Mesodermal cell (in vitro differentiated cells): ENCODE data around the gene MEI1.
A peak's percentile ranks its signal among the peaks of the same experiment; 100 is the strongest.

Source experiments
- H3K27ac ChIP-seq: 2 replicates; pipeline ENCODE4 v1.7.0; 2013; ENCODE audit warnings: mild to moderate bottlenecking, low read depth, low read length, moderate library complexity; ENCODE audit not compliant: severe bottlenecking
- H3K36me3 ChIP-seq: 2 replicates; pipeline ENCODE4 v1.7.1; 2013; ENCODE audit warnings: mild to moderate bottlenecking, low read length, moderate library complexity; ENCODE audit not compliant: control insufficient read depth, insufficient read depth
- H3K4me1 ChIP-seq: one replicate; pipeline ENCODE4 v1.7.1; 2013; ENCODE audit warnings: mild to moderate bottlenecking, low read length; ENCODE audit not compliant: insufficient read depth, control insufficient read depth, poor library complexity, severe bottlenecking
- H3K4me3 ChIP-seq: 2 replicates; pipeline ENCODE4 v1.7.0; 2013; ENCODE audit warnings: low read length, control low read depth, mild to moderate bottlenecking; ENCODE audit not compliant: insufficient read depth, poor library complexity, severe bottlenecking; ENCODE audit errors: extremely low read depth
- H3K9me3 ChIP-seq: 2 replicates; pipeline ENCODE4 v1.7.1; 2013; ENCODE audit warnings: mild to moderate bottlenecking, low read length, moderate library complexity; ENCODE audit not compliant: control insufficient read depth
- WGBS, 2 experiments: methylation state at CpG; one replicate each; pipeline ENCODE4 v1.1.5; 2013; ENCODE audit warnings: missing lambda C conversion rate in 2 of 2; ENCODE audit not compliant: insufficient coverage in 2 of 2; 5-methylcytosine and 5-hydroxymethylcytosine counted together

The MEI1 gene

GRCh38 chr22:41820447-41820846 lies 121.1 kb downstream of the MEI1 start:
- WGBS, 2 experiments, result 94 to 95% methylated on average over 4 to 5 of the region's 5 CpGs

DNA sequence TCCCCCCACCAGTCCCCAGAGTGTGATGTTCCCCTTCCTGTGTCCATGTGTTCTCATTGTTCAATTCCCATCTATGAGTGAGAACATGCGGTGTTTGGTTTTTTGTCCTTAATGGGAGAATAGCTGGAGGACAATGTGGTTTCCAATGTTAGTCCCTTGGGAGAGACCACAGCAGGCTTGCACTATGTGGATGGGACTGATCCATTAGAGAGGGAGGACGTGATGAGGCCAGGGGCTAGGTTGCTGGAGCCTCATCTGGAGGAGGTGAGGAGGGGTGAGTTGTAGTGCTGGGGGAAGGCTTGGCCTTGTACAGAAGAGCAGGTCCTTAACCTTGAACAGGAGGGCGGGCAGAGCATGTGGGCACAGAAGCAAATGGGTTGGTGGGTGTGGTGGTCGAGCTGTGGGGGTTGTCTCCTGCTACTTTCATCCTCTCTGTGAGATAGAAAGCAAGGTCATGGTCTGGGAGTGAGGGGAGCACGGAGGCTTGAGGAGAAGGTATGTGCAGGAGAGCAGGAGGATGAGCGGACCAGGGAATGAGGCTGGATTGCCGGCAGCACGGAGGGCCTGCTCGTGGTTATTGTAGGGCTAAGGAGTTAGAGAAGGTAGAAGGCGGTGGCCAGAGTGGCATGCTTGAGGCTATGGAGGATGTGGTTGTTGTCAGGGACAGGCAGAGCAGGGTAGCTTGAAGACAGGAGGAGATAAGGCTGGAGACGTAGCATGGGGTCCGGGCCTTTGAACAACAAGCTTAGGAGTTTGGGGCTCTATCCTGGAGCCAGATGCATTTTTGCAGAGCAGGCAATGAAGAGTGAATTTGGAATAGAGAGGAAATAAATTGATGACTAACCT lies 122.4 kb downstream of the MEI1 start:
- H3K9me3 ChIP-seq, result no peaks in the 10 kb centered on the region
- H3K4me1 ChIP-seq, result peaks cover 20% of the 10 kb centered on the region
- H3K4me3 ChIP-seq, result no peak overlapping the region
- H3K36me3 ChIP-seq, result no peaks in the 10 kb centered on the region
- WGBS, 2 experiments, result 92 to 95% methylated on average over 10 to 12 of the region's 12 CpGs
- H3K27ac ChIP-seq, result no peak overlapping the region

More at GRCh38 chr22:41820447-41820846, 121.1 kb downstream of the MEI1 start:
- Histone ChIP-seq H3K36me3 (peaks cover 6% of the 10 kb centered on the region), H3K4me1 (peaks cover 8% of the 10 kb centered on the region), H3K4me3 (no peak overlapping the region), H3K27ac (no peak overlapping the region), H3K9me3 (no peaks in the 10 kb centered on the region)

DNA sequence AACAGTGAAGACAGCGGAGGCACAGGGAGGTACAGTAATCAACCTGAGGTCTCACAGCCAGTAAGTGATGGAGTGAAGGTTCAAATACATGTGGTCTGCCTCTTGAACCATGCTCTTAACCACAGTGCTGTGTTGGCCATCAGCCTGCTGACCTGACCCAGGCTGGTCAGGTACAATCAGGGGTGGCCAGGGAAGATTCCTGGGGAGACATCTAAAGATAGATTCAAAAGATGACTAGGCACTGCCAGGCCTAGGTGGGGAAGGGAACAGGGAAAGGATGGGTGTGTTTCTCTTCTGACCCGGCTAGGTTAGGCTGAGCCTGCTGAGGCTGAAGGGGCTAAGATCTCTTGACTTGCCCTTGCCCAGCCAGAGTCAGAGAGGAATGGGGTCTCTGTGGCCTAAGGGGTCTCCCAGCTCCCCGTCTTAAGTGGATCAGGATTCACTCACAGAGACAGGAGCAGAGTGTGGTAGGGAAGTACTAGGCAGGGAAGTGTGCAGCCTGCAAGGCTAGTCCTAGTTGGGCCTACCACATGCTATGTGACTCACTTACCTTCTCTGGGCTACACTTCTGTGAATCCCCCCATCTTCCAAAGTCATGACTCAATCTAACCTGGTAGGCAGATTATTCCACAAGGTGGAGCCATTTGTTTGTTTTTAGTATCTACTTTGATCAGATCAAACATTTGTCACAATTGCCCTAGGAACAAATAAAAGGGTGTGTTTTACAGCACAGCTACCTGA lies 123.2 kb downstream of the MEI1 start:
- Histone ChIP-seq H3K4me3 (no peak overlapping the region), H3K27ac (no peak overlapping the region), H3K36me3 (no peaks in the 10 kb centered on the region), H3K9me3 (no peaks in the 10 kb centered on the region), H3K4me1 (peaks cover 28% of the 10 kb centered on the region)
- 81 to 95% methylated on average over 2 of the region's 3 CpGs for WGBS, 2 experiments

DNA sequence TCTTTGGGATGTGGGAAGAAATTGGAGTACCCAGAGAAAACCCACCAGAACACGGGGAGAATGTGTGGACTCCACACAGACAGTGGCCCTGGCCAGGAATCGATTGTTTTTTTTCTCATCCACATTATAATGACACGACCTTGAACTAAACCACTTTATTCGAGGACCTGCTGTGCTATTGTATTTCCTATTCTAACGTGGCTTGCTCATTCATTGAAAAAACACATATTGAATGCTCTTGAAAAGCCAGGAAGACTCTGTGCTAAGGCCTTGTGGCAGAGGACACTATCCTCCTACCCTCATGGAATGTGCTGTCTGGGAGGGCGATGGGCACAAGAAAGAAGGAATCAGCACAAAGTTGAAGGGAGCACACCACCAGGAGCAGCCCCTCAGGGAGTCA lies 124.5 kb downstream of the MEI1 start:
- Histone ChIP-seq H3K27ac (no peak overlapping the region), H3K9me3 (no peaks in the 10 kb centered on the region), H3K36me3 (no peaks in the 10 kb centered on the region), H3K4me3 (no peak overlapping the region), H3K4me1 (peaks cover 33% of the 10 kb centered on the region)
- 81 to 94% methylated on average over 4 to 6 of the region's 6 CpGs for WGBS, 2 experiments

DNA sequence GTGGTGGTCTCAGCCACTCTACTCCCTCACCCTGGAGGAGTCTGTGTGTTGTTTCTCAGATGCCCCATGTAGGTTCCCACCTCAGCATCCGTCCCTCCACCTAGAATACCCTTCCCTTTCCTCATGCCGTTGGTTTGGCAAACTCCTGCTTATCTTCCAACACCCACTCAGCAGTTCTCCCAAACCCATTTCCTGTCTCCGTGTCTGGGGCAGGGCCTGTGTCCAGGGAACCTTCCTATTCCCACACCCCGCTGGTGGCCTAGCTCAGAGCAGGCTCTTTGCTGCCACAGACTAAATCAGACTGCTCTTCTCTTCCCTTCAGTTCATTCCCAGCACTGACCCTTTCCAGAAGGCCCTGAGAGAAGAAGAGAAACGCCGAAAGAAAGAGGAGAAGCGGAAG lies 126.1 kb downstream of the MEI1 start:
- H3K4me3 ChIP-seq, result no peak overlapping the region
- H3K27ac ChIP-seq, result peak overlapping the region; percentile 61
- H3K4me1 ChIP-seq, result peaks cover 33% of the 10 kb centered on the region
- no peaks in the 10 kb centered on the region for H3K36me3 ChIP-seq
- WGBS, 2 experiments, result 74 to 80% methylated on average over 7 of the region's 7 CpGs
- H3K9me3 ChIP-seq, result no peaks in the 10 kb centered on the region

DNA sequence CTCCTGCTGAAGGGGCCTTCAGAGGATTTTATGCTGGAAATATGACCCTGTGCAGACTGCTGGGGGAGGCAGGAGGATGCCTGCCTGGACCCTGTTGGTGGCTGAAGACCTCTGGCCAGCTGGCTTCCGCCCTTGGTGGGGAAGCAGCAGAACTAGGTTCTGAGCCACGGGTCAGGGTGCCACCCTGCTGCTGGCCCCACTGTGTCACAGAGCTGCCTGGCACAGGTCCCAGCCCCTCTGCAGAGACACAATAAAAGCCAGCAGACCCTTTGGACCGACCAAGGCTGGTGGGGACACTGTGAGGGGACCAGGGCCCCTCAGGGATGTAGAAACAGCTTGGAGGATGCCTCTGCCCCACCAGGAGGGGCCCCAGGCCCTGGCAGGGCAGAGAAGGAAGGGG lies 126.7 kb downstream of the MEI1 start:
- WGBS, 2 experiments, result 88 to 97% methylated on average over 3 of the region's 3 CpGs
- Histone ChIP-seq H3K36me3 (no peaks in the 10 kb centered on the region), H3K4me3 (no peak overlapping the region), H3K9me3 (no peaks in the 10 kb centered on the region), H3K4me1 (peaks cover 33% of the 10 kb centered on the region), H3K27ac (peak overlapping the region; percentile 29)

- Histone ChIP-seq H3K4me1 (peaks cover 33% of the 10 kb centered on the region), H3K4me3 (no peak overlapping the region), H3K36me3 (no peaks in the 10 kb centered on the region), H3K9me3 (no peaks in the 10 kb centered on the region), H3K27ac (peak overlapping the region; percentile 29)
- 69 to 96% methylated on average over 3 to 6 of the region's 11 CpGs for WGBS, 2 experiments
These were observed 127.4 kb downstream of the MEI1 start for GRCh38 chr22:41826430-41827383.

GRCh38 chr22:41827671-41828070 lies 128.4 kb downstream of the MEI1 start:
- H3K27ac ChIP-seq, result no peak overlapping the region
- no peaks in the 10 kb centered on the region for H3K9me3 ChIP-seq
- H3K36me3 ChIP-seq, result no peaks in the 10 kb centered on the region
- 94 to 98% methylated on average over 3 to 5 of the region's 6 CpGs for WGBS, 2 experiments
- H3K4me3 ChIP-seq, result no peak overlapping the region
- H3K4me1 ChIP-seq, result peaks cover 32% of the 10 kb centered on the region

DNA sequence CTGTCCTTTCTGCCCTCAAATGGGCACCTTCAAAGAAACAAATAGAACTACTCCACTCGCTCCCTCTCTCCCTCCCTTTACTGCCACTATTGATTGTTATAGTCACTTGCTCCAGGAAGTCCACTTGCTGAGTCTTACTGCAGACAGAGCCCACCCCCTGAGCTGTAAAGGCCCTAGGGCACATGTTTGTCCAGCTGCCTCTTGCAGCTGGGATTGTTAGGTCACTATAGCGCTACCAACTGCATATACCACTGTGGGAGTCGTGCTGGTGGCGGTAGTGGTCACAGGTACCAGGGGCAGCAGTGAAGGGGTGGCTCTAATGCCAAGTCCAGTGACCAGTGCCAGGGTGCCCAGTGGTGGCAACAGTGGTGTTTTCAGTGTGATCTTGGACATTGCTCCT lies 129.2 kb downstream of the MEI1 start:
- H3K4me1 ChIP-seq, result peaks cover 32% of the 10 kb centered on the region
- H3K36me3 ChIP-seq, result no peaks in the 10 kb centered on the region
- 88 to 100% methylated on average over 3 to 4 of the region's 4 CpGs for WGBS, 2 experiments
- H3K4me3 ChIP-seq, result no peak overlapping the region
- H3K27ac ChIP-seq, result peak overlapping the region; percentile 41
- no peaks in the 10 kb centered on the region for H3K9me3 ChIP-seq

- Histone ChIP-seq H3K36me3 (peaks cover 13% of the 10 kb centered on the region), H3K9me3 (no peaks in the 10 kb centered on the region), H3K4me3 (no peak overlapping the region), H3K27ac (no peak overlapping the region), H3K4me1 (peaks cover 30% of the 10 kb centered on the region)
- no CpG with 5 or more reads among the region's 3 CpGs for WGBS, 2 experiments
These were observed 130.9 kb downstream of the MEI1 start for GRCh38 chr22:41830174-41830573.
